Peyer's patch (tissue), 4 donors: ENCODE measurements around the gene TGDS. TPM values are rescaled to one million over a fixed set of nuclear protein-coding genes. Genes with fewer than 3 reads are reported as not detected.
"Not testable (repeated sequence)": the region's sequence is repeated elsewhere in the genome, so short reads cannot be mapped to it uniquely, and the experiment has no call there.

Experiments
- DNase-seq, 3 donors: peaks; one replicate each; pipeline ENCODE4 v3.0.0-alpha.2; 2017 to 2019
- H3K27ac ChIP-seq, 4 donors: fragments of 200-600 bp; sonication (generic); one replicate each; pipeline ENCODE4 v1.5.1; 2016 to 2019
- H3K27me3 ChIP-seq, 2 donors: fragments of 200-600 bp; sonication (generic); one replicate each; pipeline ENCODE4 v1.5.1; 2019
- H3K36me3 ChIP-seq, 3 donors: fragments of 200-600 bp; sonication (generic); one replicate each; pipeline ENCODE4 v1.5.1; 2016 to 2019
- H3K4me1 ChIP-seq, 4 donors: fragments of 200-600 bp; sonication (generic); one replicate each; pipeline ENCODE4 v1.5.1; 2016 to 2019
- H3K4me3 ChIP-seq, 4 donors: fragments of 200-600 bp; sonication (generic); 1 replicate in 3 of 4; 2 replicates in 1 of 4; pipeline ENCODE4 v1.5.1; 2016 to 2019; ENCODE audit warnings: mild to moderate bottlenecking in 1 of 4
- H3K9me3 ChIP-seq, 4 donors: fragments of 200-600 bp; sonication (generic); one replicate each; pipeline ENCODE4 v1.5.1; 2016 to 2019; ENCODE audit warnings: mild to moderate bottlenecking in 1 of 4
- POLR2A ChIP-seq, 2 donors: fragments of 450-650 bp; IDR thresholded peaks; one replicate each; pipeline ENCODE4 v1.5.1; 2017; ENCODE audit warnings: antibody characterized with exemption in 2 of 2, mild to moderate bottlenecking in 2 of 2, moderate library complexity in 2 of 2
- total RNA-seq, 4 donors: library from RNA; depleted of rRNA; stranded (reverse); fragments of >200 nt; gene quantifications; one replicate each; pipeline ENCODE4 v1.1.0, GENCODE V29; 2016
- TF ChIP-seq, protein P1 (sequence below), 6 experiments: fragments of 450-650 bp in 4 of 6; fragments of 200-600 bp in 2 of 6; sonication (generic) in 1 of 6; IDR thresholded peaks; one replicate each; pipeline ENCODE4 v1.5.1; 2017 to 2019; ENCODE audit warnings: antibody characterized with exemption in 6 of 6, mild to moderate bottlenecking in 3 of 6, moderate library complexity in 1 of 6

Gene TGDS
- total RNA-seq, 4 donors from 2014 or later, result 4.9 to 30.5 (median 11.4) TPM

DNA sequence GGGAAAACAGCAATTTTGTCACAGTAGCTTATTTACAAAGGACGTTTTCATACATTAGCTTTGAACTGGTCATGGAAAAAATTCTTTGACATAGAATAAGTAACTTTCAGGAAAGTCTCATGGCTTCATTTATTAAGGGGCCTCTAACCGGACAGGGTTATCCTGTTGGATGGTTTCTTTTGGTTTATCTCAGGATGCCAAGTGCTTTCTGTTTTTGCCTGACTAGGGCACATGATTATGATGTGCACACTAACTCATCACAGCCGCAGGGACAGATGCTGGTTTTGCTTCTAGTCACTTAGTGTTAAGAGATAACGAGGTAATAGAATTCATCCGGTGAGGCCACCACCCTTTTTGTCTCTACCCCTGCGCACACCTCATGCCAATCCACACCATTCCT is 53.0 kb downstream of the TGDS start:
- H3K27me3 ChIP-seq, result no peaks in the 10 kb centered on the region
- no peak for DNase-seq
- no peaks in the 10 kb centered on the region for H3K9me3 ChIP-seq
- no peaks in the 10 kb centered on the region for H3K4me1 ChIP-seq
- H3K27ac ChIP-seq, result no peak overlapping the region
- H3K4me3 ChIP-seq, result no peak overlapping the region
- no peaks in the 10 kb centered on the region for H3K36me3 ChIP-seq
- TF ChIP-seq POLR2A (IDR thresholded peaks at IDR 0.05), result no peak
- TF ChIP-seq, protein P1, sequence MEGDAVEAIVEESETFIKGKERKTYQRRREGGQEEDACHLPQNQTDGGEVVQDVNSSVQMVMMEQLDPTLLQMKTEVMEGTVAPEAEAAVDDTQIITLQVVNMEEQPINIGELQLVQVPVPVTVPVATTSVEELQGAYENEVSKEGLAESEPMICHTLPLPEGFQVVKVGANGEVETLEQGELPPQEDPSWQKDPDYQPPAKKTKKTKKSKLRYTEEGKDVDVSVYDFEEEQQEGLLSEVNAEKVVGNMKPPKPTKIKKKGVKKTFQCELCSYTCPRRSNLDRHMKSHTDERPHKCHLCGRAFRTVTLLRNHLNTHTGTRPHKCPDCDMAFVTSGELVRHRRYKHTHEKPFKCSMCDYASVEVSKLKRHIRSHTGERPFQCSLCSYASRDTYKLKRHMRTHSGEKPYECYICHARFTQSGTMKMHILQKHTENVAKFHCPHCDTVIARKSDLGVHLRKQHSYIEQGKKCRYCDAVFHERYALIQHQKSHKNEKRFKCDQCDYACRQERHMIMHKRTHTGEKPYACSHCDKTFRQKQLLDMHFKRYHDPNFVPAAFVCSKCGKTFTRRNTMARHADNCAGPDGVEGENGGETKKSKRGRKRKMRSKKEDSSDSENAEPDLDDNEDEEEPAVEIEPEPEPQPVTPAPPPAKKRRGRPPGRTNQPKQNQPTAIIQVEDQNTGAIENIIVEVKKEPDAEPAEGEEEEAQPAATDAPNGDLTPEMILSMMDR (IDR thresholded peaks at IDR 0.05), result no peak

GRCh38 chr13:94537740-94538630 is 58.0 kb downstream of the TGDS start:
- Histone ChIP-seq H3K4me1 (no peaks in the 10 kb centered on the region), H3K36me3 (no peaks in the 10 kb centered on the region), H3K4me3 (no peak overlapping the region), H3K27ac (no peak overlapping the region), H3K27me3 (no peaks in the 10 kb centered on the region), H3K9me3 (no peaks in the 10 kb centered on the region)
- no peak for DNase-seq
- no peak for TF ChIP-seq POLR2A (IDR thresholded peaks at IDR 0.05)
- TF ChIP-seq, protein P1 (IDR thresholded peaks at IDR 0.05), result no peak

DNA sequence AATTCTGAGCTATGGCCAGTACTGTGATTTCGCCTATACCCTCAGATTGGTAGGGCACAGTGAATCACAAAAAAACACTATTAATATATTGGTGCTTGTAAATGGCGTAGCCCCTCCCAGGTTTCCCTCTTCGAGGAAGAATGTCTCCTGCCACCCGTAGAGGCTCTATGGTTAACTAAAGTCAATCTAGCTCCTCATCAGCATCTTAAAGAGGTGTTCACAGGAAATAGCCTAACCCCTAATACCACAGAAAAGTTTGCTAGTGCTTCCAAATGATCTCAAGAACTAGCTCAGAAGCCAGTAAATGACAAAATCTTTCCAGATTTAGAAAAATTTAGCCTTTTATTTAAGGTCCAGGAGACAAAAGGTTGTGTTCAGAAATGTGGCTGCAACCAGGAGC is 60.2 kb downstream of the TGDS start:
- DNase-seq, result no peak
- H3K27ac ChIP-seq, result no peak overlapping the region
- no peak for TF ChIP-seq POLR2A (IDR thresholded peaks at IDR 0.05)
- TF ChIP-seq, protein P1 (IDR thresholded peaks at IDR 0.05), result no peak
- H3K27me3 ChIP-seq, result no peaks in the 10 kb centered on the region
- no peaks in the 10 kb centered on the region for H3K9me3 ChIP-seq
- no peaks in the 10 kb centered on the region for H3K36me3 ChIP-seq
- H3K4me3 ChIP-seq, result no peak overlapping the region
- H3K4me1 ChIP-seq, result no peaks in the 10 kb centered on the region

DNA sequence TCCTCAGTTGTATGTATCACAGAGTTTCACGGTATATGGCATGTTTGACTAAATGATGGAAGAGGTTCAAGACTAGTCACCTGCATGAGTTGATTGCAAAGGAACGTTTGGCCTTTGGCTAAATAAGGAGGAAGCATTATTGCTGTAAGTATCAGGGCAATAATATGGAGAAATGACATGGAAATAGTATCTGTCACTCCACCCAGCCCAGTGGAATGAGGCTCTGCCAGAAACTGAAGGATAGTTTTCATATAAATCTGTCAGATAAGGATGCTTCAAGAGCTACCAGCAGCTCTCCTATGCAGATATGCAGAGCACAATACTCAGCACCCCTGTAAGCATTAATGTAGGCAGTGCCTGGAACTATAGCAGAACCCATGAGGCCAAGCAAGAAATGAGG is 60.7 kb downstream of the TGDS start:
- H3K27me3 ChIP-seq, result no peaks in the 10 kb centered on the region
- H3K36me3 ChIP-seq, result no peaks in the 10 kb centered on the region
- no peaks in the 10 kb centered on the region for H3K9me3 ChIP-seq
- H3K4me3 ChIP-seq, result no peak overlapping the region
- no peak for TF ChIP-seq POLR2A (IDR thresholded peaks at IDR 0.05)
- TF ChIP-seq, protein P1 (IDR thresholded peaks at IDR 0.05), result no peak
- no peak overlapping the region for H3K27ac ChIP-seq
- H3K4me1 ChIP-seq, result no peaks in the 10 kb centered on the region
- DNase-seq, result no peak

DNA sequence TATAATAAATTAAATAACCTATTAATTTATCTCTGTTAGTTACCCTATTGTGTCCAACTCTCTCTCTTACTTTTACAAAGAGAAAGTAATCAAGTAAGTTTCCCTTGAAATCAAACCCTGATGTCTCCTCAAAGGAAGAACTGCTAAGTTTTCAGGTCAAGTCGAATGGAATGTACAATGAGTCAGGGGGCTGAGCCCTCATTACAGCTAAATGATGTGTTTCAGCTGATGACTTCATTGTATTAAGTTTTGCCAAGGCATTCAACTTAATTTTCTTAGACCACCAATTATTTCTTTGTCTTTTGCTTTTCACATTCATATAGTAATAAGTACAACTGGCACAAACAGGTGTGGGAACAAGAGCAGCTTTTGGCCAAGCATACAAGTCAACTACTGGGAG is 61.8 kb downstream of the TGDS start:
- Histone ChIP-seq H3K27ac (no peak overlapping the region), H3K4me3 (no peak overlapping the region), H3K4me1 (no peaks in the 10 kb centered on the region), H3K9me3 (no peaks in the 10 kb centered on the region), H3K27me3 (no peaks in the 10 kb centered on the region), H3K36me3 (no peaks in the 10 kb centered on the region)
- no peak for DNase-seq
- TF ChIP-seq, protein P1 (IDR thresholded peaks at IDR 0.05), result no peak
- no peak for TF ChIP-seq POLR2A (IDR thresholded peaks at IDR 0.05)

- H3K9me3 ChIP-seq, H3K27me3 ChIP-seq, H3K36me3 ChIP-seq, DNase-seq, H3K4me1 ChIP-seq, H3K27ac ChIP-seq, H3K4me3 ChIP-seq: not testable (repeated sequence)
These were observed 63.7 kb downstream of the TGDS start for GRCh38 chr13:94532278-94532677.

DNA sequence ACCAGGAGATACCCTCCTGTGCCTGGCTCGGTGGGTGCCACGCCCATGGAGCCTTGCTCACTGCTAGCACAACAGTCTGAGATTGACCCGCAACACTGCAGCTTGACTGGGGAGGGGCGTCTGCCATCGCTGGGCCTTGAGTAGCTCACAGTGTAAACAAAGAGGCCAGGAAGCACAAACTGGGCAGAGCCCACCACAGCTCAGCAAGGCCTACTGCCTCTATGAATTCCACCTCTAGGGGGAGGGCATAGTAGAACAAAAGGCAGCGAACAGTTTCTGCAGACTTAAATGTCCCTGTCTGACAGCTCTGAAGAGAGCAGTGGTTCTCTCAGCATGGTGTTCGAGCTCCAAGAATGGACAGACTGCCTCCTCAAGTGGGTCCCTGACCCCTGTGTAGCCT is 69.0 kb downstream of the TGDS start:
- not testable (repeated sequence) for H3K4me1 ChIP-seq, H3K27me3 ChIP-seq, H3K9me3 ChIP-seq, DNase-seq, H3K4me3 ChIP-seq, H3K36me3 ChIP-seq, H3K27ac ChIP-seq
